Measurements from ENCODE around the gene PRKD2.
"Not testable (repeated sequence)": the region's sequence is repeated elsewhere in the genome, so short reads cannot be mapped to it uniquely, and the experiment has no call there.

Gene PRKD2

GRCh38 chr19:46723471-46723870, 6.6 kb upstream of the PRKD2 start:
- DNase-seq = no peak

DNA sequence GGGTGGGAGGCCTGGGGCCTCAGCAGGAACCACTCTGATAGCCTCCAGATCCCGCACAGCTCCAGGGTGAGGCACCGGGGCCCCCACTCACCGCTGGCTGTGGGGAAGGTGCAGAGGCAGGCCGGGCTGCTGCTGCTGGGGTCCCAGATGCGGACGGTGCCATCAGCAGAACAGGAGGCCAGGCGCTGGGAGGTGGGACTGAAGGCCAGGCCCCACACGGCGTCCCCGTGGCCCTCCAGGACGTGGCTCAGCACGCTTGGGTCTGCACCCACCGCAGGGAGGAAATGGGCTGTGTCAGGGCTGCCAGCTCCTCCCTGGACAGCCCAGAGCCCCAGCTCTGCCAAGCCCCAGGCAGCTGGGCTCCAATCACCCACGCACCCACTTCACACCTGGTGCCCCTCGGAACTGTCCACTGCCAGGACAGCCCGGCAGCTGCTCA, 6.1 kb upstream of the PRKD2 start:
- DNase-seq = no peak

DNA sequence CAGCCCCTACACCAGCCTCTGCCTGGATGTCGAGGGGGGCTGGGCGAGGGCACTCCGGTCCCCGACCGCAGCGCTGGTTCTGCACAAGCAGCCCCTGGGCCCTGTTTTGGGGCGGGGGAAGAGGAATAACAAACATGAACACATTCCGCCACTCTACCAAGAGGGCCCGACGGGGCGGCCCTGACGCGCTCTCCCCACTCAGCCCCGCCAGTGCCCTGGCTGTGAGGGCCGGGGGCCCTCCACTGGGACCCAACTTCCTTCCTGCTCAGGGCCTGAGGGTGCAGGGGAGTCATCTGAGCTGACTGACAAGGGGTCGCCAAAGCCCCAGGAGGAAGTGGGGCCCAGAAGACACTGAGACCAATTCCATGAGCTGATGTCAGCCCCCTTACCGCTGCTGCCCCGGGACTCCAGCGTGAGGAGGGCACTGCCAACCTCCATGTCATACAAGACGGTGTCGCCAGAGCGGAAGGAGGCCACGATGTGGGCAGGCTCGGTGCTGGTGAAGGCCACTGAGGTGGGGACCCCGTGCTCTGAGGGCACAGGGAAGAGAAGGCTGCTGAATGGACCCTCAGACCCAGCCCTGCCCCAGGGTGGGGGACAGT, 5.6 kb upstream of the PRKD2 start:
- DNase-seq = no peak

DNA sequence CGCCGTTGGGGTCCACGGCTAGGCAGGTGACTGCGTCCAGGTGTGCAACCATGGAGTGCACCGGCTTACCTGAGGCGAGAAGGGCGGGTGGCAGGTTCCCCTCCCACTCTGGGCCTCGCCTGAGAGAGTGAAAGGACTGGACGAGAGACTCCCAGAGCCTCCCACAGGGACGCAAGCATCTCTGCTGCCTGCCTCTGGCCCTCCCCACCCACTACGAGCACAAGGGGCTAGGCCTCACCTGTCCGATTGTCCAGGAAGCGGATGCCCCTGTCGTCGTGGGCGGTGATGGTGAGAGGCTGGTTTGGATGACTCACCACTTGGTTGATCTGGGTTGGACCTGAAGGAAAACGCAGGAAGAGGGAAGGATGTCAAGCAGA, 5.1 kb upstream of the PRKD2 start:
- DNase-seq = no peak

DNA sequence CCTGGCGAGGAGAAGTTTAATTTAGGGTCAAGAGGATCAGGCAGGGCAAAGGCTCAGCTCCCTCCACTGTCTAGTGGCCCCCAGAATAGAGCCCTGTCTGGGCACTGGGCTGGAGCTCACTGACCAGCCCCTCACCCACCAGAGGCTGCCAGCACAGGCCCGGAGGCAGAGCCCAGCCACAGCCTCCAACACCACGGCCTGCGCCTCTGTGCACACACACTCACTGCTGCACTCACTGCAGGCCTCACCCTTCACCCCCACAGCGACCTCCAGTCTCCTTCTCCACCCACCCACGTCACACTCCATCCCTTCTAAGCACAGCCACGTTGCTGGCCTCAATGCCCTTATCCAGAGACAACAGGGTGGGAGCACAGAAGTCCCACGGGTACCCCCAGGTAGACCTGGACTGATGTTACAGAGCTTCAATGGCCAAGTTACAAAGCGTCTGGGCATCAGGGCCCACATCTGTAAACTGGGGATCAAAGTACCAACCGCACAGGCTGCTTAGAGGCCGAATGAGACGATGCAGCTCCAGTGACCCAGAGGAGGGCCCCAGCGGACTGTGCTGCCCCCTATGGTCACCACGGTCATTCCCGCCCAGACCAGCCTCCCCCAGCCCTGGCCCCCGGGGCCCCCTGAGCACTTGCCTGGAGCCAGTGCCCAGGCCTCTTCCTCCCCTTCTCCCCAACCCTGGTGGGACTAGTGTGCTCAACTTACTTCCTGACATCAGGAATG, 4.5 kb upstream of the PRKD2 start:
- no peak for DNase-seq

DNA sequence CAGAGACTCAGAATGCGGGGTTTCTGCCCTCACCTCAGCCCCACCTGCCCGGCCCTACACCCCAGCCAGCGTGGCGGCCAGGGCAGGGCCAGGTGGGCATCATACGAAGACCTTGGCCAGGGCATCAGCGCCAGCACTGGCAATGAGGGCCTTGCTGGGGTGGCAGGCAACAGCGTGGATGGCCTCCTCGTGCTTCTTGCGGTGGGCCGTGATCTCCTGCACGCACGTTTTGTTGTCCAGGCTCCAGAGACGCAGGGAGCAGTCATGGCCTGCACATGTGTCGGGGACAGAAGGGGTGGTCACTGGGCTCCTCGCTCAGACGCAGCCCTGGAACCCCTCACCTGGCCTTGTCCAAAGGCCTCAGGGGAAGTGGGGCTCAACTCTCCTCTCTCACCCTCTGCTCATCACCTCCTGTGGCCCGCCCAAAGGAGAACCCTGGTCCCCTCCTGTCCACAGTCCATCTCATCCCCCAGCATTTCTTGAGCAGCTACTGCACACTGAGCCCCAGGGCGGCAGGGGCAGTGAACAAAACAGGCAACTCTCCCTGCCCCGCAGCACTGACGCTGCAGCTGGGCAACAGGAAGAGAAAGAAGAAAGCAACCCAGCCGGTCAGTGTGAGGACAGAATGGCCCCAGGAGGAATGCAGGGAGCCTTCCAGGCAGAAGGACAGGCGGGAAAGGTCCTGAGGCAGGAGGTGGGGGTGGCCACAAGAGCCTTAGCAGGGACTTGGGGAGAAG, 3.8 kb upstream of the PRKD2 start:
- no peak for DNase-seq

- DNase-seq = no peak
Observed at GRCh38 chr19:46719629-46720502, 3.0 kb upstream of the PRKD2 start.

- no peak for DNase-seq
Observed at GRCh38 chr19:46718934-46719622, 2.2 kb upstream of the PRKD2 start.

- DNase-seq = no peak
Observed at GRCh38 chr19:46718157-46718933, 1.4 kb upstream of the PRKD2 start.

- no peak for DNase-seq
Observed at GRCh38 chr19:46717716-46718143, 816 bp upstream of the PRKD2 start.

GRCh38 chr19:46716672-46717033, 261 bp downstream of the PRKD2 start:
- no peak for DNase-seq

DNA sequence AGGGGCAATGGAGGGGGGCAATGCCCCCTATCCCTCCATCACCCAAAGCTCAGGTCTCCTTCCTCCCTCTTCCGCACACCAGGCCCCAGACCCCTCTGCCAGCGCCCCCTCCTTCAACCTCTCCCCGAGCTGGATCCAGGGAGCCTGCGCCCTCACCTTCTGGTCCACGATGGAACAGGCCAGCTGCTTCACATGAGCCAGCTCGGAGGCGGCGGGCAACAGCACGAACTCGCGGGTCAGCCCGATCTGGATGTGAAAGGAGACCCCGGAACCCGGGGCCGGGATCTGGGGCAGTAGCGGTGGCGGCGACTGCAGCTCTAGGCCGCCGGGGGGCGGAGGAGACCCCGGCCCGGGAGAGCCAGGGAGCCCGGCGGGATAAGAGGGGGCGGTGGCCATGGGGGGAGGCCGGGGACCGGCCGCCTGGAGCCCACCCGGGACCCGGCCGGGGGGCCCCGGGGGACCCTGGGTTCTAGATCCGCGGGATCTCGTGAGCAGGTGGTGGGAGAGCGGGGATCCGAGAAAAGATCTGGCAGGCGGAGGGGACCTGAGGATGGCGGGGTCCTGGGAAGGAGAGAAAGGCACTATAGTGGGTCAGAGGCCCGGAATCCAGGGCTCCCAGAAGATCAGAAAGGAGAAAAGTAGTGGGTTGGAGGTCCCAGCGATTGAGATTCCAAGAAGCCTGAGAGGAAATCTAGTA, 791 bp downstream of the PRKD2 start:
- no peak for DNase-seq

DNA sequence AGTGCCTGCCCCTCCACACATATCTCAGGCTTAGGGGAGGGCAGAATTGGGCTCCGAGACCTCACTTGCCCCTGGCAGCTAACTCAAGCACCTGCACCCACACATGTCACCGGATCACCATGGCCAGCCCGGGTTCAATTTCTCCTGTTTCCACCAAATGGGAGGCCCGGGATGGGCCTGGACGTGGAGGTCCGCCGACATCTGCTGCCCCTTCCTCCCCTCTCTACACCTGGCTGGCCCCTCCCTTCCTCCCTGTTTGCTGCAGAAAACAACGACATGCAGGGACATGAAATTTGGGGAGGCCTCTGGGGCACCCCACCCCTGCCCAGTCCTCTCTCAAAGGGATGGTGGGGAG, 1.3 kb downstream of the PRKD2 start:
- no peak for DNase-seq

- no peak for DNase-seq
Observed at GRCh38 chr19:46714444-46715106, 2.3 kb downstream of the PRKD2 start.

GRCh38 chr19:46713781-46714443, 3.0 kb downstream of the PRKD2 start:
- DNase-seq = peak; percentile 88 to 89

GRCh38 chr19:46712768-46713338, 4.1 kb downstream of the PRKD2 start:
- DNase-seq = not testable (repeated sequence)

DNA sequence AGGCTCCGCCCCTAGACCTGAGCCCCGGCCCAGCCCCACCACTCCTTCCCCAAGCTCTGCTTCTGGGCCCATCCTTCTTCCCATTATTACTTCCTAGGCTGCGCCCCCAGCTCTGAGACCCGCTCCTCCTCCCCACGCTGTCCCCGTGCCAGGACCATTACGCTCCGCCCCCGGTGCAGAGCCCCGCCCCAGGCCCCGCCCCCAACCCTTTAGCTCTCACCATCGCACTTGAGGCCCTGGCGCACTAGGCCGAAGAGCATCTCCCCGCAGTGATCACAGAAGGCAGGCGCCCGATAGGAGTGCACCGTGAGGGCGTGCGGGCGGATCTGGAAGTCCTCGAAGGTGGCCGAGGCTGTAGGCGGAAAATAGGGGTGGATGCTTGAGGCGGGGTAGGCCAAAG, 6.2 kb downstream of the PRKD2 start:
- no peak for DNase-seq

DNA sequence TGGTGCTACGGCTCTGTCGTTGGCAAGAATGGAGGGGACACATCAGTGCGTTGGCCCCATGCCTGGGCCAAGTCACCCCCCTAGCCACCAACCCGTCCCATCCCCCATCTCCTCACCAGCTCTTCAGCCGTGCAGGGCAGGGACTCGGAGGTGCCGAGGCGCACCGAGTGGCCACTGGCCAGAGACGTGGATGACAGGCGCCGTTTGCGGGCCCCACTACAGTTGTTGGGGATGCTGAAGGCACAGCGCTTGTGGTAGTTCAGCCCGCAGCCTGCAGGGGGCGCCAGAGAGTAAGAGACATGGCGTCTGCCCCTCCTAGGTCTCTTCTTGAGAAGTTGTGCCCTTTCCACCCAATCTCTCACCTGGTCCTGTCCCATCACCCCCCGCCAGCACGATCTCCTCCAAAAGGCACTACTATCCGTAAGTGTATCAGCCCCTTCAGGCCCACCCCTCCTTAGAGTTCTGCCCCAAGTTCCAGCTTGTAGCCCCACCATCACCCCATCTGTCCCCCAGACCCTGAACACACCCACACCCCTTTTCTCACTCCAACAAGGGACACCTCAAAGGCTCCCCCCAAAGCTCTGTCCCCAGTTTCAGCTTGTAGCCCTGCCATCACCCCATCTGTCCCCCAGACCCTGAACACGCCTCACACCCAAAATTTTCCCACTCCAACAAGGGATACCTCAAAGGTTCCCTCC, 12.4 kb downstream of the PRKD2 start:
- peak in 1 of 2 experiments; percentile 9 for DNase-seq

- no peak for DNase-seq
Observed at GRCh38 chr19:46700704-46701103, 16.2 kb downstream of the PRKD2 start.

Data from NCI-H2081 (cell line).